SK-N-SH (cell line): ENCODE data around the gene RNU7-1. TPM values are rescaled to one million over a fixed set of nuclear protein-coding genes. Genes with fewer than 3 reads are reported as not detected.

Experiments
- CTCF ChIA-PET: fragments of 300-600, 350-600 bp; formaldehyde crosslinking; extraction: SDS; loops from one replicate; lab custom pipeline; 2021; lab: Yijun Ruan, JAX
- POLR2A ChIA-PET: fragments of 350-600 bp; sonication (Branson Sonifier 250); formaldehyde crosslinking; extraction: SDS; loops from one replicate; lab custom pipeline; 2020; ENCODE audit warnings: antibody characterized with exemption, inconsistent platforms; lab: Yijun Ruan, JAX
- DNase-seq: peaks from one replicate; pipeline ENCODE4 v3.0.0; 2012
- H2AFZ ChIP-seq: fragments of 200-600 bp; sonication (generic); 2 replicates; pipeline ENCODE4 v1.8.1; 2016; ENCODE audit warnings: antibody characterized with exemption, mild to moderate bottlenecking, low read depth
- H3F3A ChIP-seq: fragments of 200-600 bp; sonication (generic); replicated peaks from 2 replicates; pipeline ENCODE3; 2016; ENCODE audit warnings: antibody characterized with exemption, mild to moderate bottlenecking; ENCODE audit not compliant: insufficient read depth
- H3K27ac ChIP-seq, 2 experiments: fragments of 200-500 bp in 1 of 2; fragments of 200-600 bp in 1 of 2; sonication (Bioruptor generic) in 1 of 2; sonication (generic), shearing (Covaris generic) in 1 of 2; 2 replicates each; pipeline versions ENCODE4 v1.5.1 to v1.6.1; 2014 to 2016; ENCODE audit warnings: low read depth in 2 of 2, inconsistent platforms in 1 of 2, low read length in 1 of 2, mild to moderate bottlenecking in 1 of 2, mixed read lengths in 1 of 2
- H3K27me3 ChIP-seq: fragments of 200-600 bp; sonication (generic), shearing (Covaris generic); 2 replicates; pipeline ENCODE4 v1.6.1; 2016; ENCODE audit warnings: mixed run types; ENCODE audit not compliant: insufficient read depth
- H3K36me3 ChIP-seq, 2 experiments: fragments of 200-500 bp in 1 of 2; fragments of 200-600 bp in 1 of 2; sonication (Bioruptor generic) in 1 of 2; sonication (generic) in 1 of 2; replicated peaks in 1 of 2; 2 replicates each; pipeline versions ENCODE3 to v1.5.1; 2014 to 2016; ENCODE audit warnings: low read length in 1 of 2, mild to moderate bottlenecking in 1 of 2; ENCODE audit not compliant: insufficient read depth in 2 of 2, control insufficient read depth in 1 of 2
- H3K4me1 ChIP-seq, 2 experiments: fragments of 200-500 bp in 1 of 2; fragments of 200-600 bp in 1 of 2; sonication (Bioruptor generic) in 1 of 2; sonication (generic), shearing (Covaris generic) in 1 of 2; 2 replicates each; pipeline versions ENCODE4 v1.5.1 to v1.6.1; 2014 to 2016; ENCODE audit warnings: low read depth in 1 of 2, low read length in 1 of 2, mixed run types in 1 of 2; ENCODE audit not compliant: insufficient read depth in 2 of 2, control insufficient read depth in 1 of 2
- H3K4me2 ChIP-seq: fragments of 200-600 bp; sonication (generic), shearing (Covaris generic); 2 replicates; pipeline ENCODE4 v1.6.1; 2017; ENCODE audit warnings: mixed run types
- H3K4me3 ChIP-seq, 2 experiments: fragments of 200-500 bp in 1 of 2; fragments of 200-600 bp in 1 of 2; sonication (Bioruptor generic) in 1 of 2; sonication (generic), shearing (Covaris generic) in 1 of 2; 2 replicates each; pipeline versions ENCODE4 v1.5.1 to v1.8.1; 2014 to 2016; ENCODE audit warnings: low read depth in 2 of 2, inconsistent platforms in 1 of 2, low read length in 1 of 2, mild to moderate bottlenecking in 1 of 2, mixed read lengths in 1 of 2, moderate library complexity in 1 of 2
- H3K79me2 ChIP-seq: fragments of 200-600 bp; sonication (generic); 2 replicates; pipeline ENCODE4 v1.8.1; 2017; ENCODE audit warnings: mild to moderate bottlenecking; ENCODE audit not compliant: insufficient read depth
- H3K9ac ChIP-seq: fragments of 200-600 bp; sonication (generic); 2 replicates; pipeline ENCODE4 v1.6.1; 2017; ENCODE audit warnings: mixed run types
- H3K9me2 ChIP-seq: fragments of 200-600 bp; sonication (generic); 2 replicates; pipeline ENCODE4 v1.6.1; 2017; ENCODE audit warnings: mixed run types
- H3K9me3 ChIP-seq: fragments of 200-600 bp; sonication (generic); 2 replicates; pipeline ENCODE4 v1.6.1; 2017; ENCODE audit warnings: mixed run types, mild to moderate bottlenecking, moderate library complexity
- H4K20me1 ChIP-seq: fragments of 200-600 bp; sonication (generic); 2 replicates; pipeline ENCODE4 v1.6.1; 2017; ENCODE audit warnings: mild to moderate bottlenecking, mixed run types; ENCODE audit not compliant: insufficient read depth
- CTCF ChIP-seq: fragments of 200-600 bp; sonication (generic); IDR thresholded peaks from 2 replicates; pipeline ENCODE4 v1.6.1; 2017; ENCODE audit warnings: antibody characterized with exemption, mild to moderate bottlenecking, moderate library complexity
- EZH2phosphoT487 ChIP-seq: fragments of 200-600 bp; sonication (generic); IDR thresholded peaks from 2 replicates; pipeline ENCODE4 v1.6.1; 2017; ENCODE audit warnings: low read depth, mixed run types, mild to moderate bottlenecking, antibody characterized with exemption, moderate library complexity, borderline replicate concordance
- FOSL2 ChIP-seq: IDR thresholded peaks from 2 replicates; pipeline ENCODE4 v1.4.0; 2012; ENCODE audit warnings: low read depth, mild to moderate bottlenecking, moderate library complexity, borderline replicate concordance
- GABPA ChIP-seq: IDR thresholded peaks from 2 replicates; pipeline ENCODE4 v1.4.0; 2012; ENCODE audit warnings: low read depth, mild to moderate bottlenecking
- GATA2 ChIP-seq: sonication (generic); formaldehyde crosslinking; IDR thresholded peaks from 2 replicates; pipeline ENCODE4 v1.5.0; 2020; ENCODE audit warnings: mild to moderate bottlenecking, missing genetic modification reagents
- JUND ChIP-seq: IDR thresholded peaks from 2 replicates; pipeline ENCODE4 v1.4.0; 2012
- MEF2A ChIP-seq: IDR thresholded peaks from 2 replicates; pipeline ENCODE4 v1.4.0; 2012; ENCODE audit warnings: low read depth, borderline replicate concordance
- NFIC ChIP-seq: IDR thresholded peaks from 2 replicates; pipeline ENCODE4 v1.4.0; 2012; ENCODE audit warnings: borderline replicate concordance
- PBX3 ChIP-seq: IDR thresholded peaks from 2 replicates; pipeline ENCODE4; 2012
- RAD21 ChIP-seq: IDR thresholded peaks from 2 replicates; pipeline ENCODE4 v1.6.1; 2012; ENCODE audit warnings: mild to moderate bottlenecking, low read length
- SIN3A ChIP-seq: IDR thresholded peaks from 2 replicates; pipeline ENCODE4 v1.6.1; 2012; ENCODE audit warnings: low read depth, mild to moderate bottlenecking, low read length, moderate library complexity, borderline replicate concordance
- SMC3 ChIP-seq: IDR thresholded peaks from 2 replicates; pipeline ENCODE4 v1.6.1; 2012; ENCODE audit warnings: low read depth, low read length, improper control_type of control experiment
- TCF12 ChIP-seq: IDR thresholded peaks from 2 replicates; pipeline ENCODE4 v1.4.0; 2012
- TEAD4 ChIP-seq: IDR thresholded peaks from 2 replicates; pipeline ENCODE4 v1.4.0; 2012; ENCODE audit warnings: mild to moderate bottlenecking, borderline replicate concordance; ENCODE audit not compliant: insufficient read depth
- YY1 ChIP-seq: IDR thresholded peaks from 2 replicates; pipeline ENCODE4 v1.4.0; 2012; ENCODE audit warnings: low read depth, mild to moderate bottlenecking
- ZBTB33 ChIP-seq: IDR thresholded peaks from 2 replicates; pipeline ENCODE4 v1.4.0; 2012; ENCODE audit warnings: low read depth, borderline replicate concordance
- WGBS: methylation state at CpG from one replicate; pipeline ENCODE4 v1.1.6; 2017; ENCODE audit warnings: low lambda C conversion rate; 5-methylcytosine and 5-hydroxymethylcytosine counted together
- polyA plus RNA-seq, 3 experiments: library from polyadenylated mRNA; depleted of rRNA; stranded (reverse); fragments of >200 nt; gene quantifications; 2 replicates each; pipeline ENCODE4 v1.2.3, GENCODE V29; 2012
- TF ChIP-seq, protein P1 (sequence below): IDR thresholded peaks from 2 replicates; pipeline ENCODE4 v1.4.0; 2012; ENCODE audit warnings: low read depth
- TF ChIP-seq, protein P2 (sequence below): IDR thresholded peaks from 2 replicates; pipeline ENCODE4 v1.6.1; 2012; ENCODE audit warnings: mild to moderate bottlenecking, low read depth, low read length, moderate library complexity

Gene RNU7-1
- polyA plus RNA-seq, 1 of the 3 experiments (the other 2 are of a cell fraction): not detected

DNA sequence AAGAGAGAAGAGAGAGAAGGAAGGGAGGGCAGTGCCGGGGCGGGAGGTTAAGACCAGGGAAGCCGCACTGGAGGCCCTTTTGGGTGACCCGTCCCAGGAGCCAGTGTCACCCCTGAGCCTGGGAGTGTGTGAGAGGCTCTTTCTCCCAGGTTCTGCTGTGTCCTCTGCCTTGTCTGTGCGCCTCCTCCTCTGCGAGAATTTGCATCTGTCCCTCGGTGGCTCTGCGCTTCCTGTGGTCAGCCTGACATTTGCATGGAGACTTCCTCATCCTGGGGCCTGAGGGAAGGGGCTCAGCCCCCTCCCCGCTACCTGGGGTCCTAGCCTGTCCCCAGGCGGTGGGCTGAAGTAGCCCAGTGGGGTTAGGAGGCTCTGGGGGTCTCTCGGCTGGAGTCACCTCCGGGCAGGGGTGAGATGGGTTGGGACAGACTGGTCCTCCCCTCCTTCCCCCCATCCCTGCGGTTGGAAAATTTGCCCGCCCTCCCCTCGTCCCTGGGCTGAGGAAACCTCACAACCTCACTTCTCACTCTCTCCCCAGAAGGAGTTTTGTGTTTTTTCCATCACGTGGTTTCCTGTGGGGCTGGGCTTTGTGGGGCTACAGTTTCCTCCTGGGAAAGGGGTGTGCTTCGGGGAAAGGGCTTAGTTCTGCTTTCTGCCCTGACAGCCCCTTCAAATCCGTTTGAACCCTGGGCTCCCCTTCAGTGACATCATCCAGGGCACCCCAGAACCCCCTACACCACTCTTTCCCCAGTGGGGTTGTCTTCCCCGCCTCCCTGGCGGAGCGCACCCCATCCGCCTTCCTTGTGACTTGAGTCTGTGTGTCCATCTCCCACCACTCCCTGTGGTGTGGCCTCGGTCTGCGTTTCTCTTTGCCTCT, 10.1 kb downstream of the RNU7-1 start:
- no peak overlapping the region for H3K27ac ChIP-seq
- H2AFZ ChIP-seq: no peak overlapping the region
- H3K9ac ChIP-seq: no peak overlapping the region
- H3K4me3 ChIP-seq: no peak overlapping the region
- POLR2A ChIA-PET: no interaction called here
- TF ChIP-seq PBX3: no peak
- no peak for TF ChIP-seq MEF2A
- TF ChIP-seq JUND: no peak
- TF ChIP-seq SIN3A: no peak
- TF ChIP-seq TCF12: no peak
- TF ChIP-seq, protein P1, sequence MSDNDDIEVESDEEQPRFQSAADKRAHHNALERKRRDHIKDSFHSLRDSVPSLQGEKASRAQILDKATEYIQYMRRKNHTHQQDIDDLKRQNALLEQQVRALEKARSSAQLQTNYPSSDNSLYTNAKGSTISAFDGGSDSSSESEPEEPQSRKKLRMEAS: no peak
- no peak for TF ChIP-seq RAD21
- TF ChIP-seq ZBTB33: no peak
- TF ChIP-seq EZH2phosphoT487: no peak
- TF ChIP-seq FOSL2: no peak
- TF ChIP-seq GABPA: no peak
- TF ChIP-seq YY1: no peak
- TF ChIP-seq CTCF: no peak
- no peak for TF ChIP-seq TEAD4
- TF ChIP-seq SMC3: no peak
- TF ChIP-seq NFIC: no peak
- TF ChIP-seq GATA2 (CRISPR knock-in tag): no peak
- TF ChIP-seq, protein P2, sequence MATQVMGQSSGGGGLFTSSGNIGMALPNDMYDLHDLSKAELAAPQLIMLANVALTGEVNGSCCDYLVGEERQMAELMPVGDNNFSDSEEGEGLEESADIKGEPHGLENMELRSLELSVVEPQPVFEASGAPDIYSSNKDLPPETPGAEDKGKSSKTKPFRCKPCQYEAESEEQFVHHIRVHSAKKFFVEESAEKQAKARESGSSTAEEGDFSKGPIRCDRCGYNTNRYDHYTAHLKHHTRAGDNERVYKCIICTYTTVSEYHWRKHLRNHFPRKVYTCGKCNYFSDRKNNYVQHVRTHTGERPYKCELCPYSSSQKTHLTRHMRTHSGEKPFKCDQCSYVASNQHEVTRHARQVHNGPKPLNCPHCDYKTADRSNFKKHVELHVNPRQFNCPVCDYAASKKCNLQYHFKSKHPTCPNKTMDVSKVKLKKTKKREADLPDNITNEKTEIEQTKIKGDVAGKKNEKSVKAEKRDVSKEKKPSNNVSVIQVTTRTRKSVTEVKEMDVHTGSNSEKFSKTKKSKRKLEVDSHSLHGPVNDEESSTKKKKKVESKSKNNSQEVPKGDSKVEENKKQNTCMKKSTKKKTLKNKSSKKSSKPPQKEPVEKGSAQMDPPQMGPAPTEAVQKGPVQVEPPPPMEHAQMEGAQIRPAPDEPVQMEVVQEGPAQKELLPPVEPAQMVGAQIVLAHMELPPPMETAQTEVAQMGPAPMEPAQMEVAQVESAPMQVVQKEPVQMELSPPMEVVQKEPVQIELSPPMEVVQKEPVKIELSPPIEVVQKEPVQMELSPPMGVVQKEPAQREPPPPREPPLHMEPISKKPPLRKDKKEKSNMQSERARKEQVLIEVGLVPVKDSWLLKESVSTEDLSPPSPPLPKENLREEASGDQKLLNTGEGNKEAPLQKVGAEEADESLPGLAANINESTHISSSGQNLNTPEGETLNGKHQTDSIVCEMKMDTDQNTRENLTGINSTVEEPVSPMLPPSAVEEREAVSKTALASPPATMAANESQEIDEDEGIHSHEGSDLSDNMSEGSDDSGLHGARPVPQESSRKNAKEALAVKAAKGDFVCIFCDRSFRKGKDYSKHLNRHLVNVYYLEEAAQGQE: no peak
- no peaks in the 10 kb centered on the region for H3K9me2 ChIP-seq
- no peaks in the 10 kb centered on the region for H3K4me1 ChIP-seq
- DNase-seq: peak; percentile 24
- no peaks in the 10 kb centered on the region for H3K9me3 ChIP-seq
- H3K79me2 ChIP-seq: no peaks in the 10 kb centered on the region
- H4K20me1 ChIP-seq: no peaks in the 10 kb centered on the region
- no peaks in the 10 kb centered on the region for H3K36me3 ChIP-seq
- CTCF ChIA-PET: interaction anchor here (0.6 to 1.9 kb wide), 3 partner anchors 9 to 414 kb away, joined by 3 to 7 read pairs (median 7); no protein-coding TSS in a partner anchor
- H3K4me2 ChIP-seq: no peak overlapping the region
- no peaks in the 10 kb centered on the region for H3F3A ChIP-seq
- H3K27me3 ChIP-seq: no peaks in the 10 kb centered on the region
- 87% methylated on average over 13 of the region's 24 CpGs for WGBS
